ENCODE measurements around the gene POLE. TPM values are rescaled to one million over a fixed set of nuclear protein-coding genes. Genes with fewer than 3 reads are reported as not detected.

POLE gene
- total RNA-seq, 1 donor from 2014 or later, result 10.5 TPM

DNA sequence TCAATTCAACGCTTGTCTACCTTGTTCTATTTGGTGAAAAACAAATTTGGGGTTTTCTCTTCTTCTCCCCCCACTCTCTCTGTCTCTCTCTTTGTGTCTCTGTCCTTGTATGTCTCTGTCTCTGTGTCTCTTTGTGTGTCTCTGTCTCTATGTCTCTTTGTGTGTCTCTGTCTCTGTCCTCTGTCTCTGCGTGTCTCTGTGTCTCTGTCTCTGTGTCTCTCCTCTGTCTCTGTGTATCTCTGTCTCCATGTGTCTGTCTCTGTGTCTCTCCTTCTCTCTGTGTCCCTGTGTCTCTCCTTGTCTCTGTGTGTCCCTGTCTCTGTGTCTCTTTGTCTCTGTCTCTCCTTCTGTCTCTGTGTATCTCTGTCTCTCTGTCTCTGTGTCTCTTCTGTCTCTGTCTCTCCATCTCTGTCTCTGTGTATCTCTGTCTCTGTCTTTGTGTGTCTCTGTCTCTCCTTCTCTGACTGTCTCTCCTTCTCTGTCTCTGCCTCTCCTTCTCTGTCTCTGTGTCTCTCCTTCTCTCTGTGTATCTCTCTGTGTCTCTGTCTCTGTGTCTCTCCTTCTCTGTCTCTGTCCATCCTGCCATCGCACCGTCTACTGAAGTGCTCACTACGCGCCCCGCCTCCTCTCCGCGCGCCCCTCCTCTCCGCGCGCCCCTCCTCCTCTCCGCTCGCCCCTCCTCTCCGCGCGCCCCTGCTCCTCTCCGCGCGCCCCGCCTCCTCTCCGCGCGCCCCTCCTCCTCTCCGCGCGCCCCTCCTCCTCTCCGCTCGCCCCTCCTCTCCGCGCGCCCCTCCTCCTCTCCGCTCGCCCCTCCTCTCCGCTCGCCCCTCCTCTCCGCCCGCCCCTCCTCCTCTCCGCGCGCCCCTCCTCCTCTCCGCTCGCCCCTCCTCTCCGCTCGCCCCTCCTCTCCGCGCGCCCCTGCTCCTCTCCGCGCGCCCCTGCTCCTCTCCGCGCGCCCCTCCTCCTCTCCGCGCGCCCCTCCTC lies 89.5 kb downstream of the POLE start:
- DNase-seq (ENCODE audit: low read depth) (no peak), FAIRE-seq (no peak)
- Histone ChIP-seq H3K27me3 (ENCODE audit: control insufficient read depth, insufficient read depth, low read length) (peaks cover 11% of the 10 kb centered on the region), H3K36me3 (ENCODE audit: control insufficient read depth, insufficient read depth, low read length) (no peaks in the 10 kb centered on the region), H3K4me3 (ENCODE audit: low read depth, low read length) (peak overlapping the region; percentile 5)
- TF ChIP-seq, protein P1, sequence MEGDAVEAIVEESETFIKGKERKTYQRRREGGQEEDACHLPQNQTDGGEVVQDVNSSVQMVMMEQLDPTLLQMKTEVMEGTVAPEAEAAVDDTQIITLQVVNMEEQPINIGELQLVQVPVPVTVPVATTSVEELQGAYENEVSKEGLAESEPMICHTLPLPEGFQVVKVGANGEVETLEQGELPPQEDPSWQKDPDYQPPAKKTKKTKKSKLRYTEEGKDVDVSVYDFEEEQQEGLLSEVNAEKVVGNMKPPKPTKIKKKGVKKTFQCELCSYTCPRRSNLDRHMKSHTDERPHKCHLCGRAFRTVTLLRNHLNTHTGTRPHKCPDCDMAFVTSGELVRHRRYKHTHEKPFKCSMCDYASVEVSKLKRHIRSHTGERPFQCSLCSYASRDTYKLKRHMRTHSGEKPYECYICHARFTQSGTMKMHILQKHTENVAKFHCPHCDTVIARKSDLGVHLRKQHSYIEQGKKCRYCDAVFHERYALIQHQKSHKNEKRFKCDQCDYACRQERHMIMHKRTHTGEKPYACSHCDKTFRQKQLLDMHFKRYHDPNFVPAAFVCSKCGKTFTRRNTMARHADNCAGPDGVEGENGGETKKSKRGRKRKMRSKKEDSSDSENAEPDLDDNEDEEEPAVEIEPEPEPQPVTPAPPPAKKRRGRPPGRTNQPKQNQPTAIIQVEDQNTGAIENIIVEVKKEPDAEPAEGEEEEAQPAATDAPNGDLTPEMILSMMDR (IDR thresholded peaks at IDR 0.05; ENCODE audit: insufficient read depth, low read length, severe bottlenecking), result no peak

DNA sequence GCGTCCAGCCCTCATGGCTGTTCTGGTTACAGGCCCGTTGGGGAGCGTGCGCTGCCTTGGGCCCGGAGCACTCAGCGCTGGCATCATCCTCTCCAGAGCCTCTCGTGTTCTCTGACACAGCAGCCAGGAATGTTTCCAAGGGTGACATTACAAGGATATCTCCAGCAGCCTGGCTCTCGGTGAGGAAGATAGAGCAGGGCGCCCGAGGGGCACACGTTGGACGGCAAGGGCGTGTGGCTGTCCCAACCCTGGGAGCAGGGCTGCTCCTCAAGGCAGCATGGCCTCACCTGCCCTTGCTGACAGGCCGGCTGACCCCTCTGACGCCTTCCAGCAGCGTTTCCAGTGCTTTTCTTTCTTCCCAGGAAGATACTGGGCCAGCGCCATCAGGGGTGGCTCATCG lies 91.1 kb downstream of the POLE start:
- FAIRE-seq (no peak), DNase-seq (ENCODE audit: low read depth) (no peak)
- H3K27me3 ChIP-seq (ENCODE audit: control insufficient read depth, insufficient read depth, low read length), result peaks cover 11% of the 10 kb centered on the region
- no peak overlapping the region for H3K4me3 ChIP-seq (ENCODE audit: low read depth, low read length)
- TF ChIP-seq, protein P1 (IDR thresholded peaks at IDR 0.05; ENCODE audit: insufficient read depth, low read length, severe bottlenecking), result no peak
- H3K36me3 ChIP-seq (ENCODE audit: control insufficient read depth, insufficient read depth, low read length), result no peaks in the 10 kb centered on the region

DNA sequence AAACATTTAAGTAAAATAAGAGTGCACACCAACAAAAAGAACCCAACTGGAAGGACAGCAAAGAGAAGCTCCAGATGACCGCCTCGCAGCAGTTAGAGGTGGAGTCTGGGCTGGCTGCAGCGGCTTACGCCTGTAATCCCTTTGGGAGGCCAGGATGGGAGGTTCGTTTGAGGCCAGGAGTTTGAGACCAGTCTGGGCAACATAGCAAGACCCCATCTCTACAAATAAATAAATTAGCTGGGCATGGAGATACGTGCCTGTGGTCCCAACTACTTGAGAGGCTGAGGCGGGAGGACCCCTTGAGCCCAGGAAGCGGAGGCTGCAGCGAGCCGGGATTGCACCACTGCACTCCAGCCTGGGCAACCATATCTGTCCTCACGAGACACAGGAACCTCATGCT lies 92.0 kb downstream of the POLE start:
- H3K36me3 ChIP-seq (ENCODE audit: control insufficient read depth, insufficient read depth, low read length), result no peaks in the 10 kb centered on the region
- TF ChIP-seq, protein P1 (IDR thresholded peaks at IDR 0.05; ENCODE audit: insufficient read depth, low read length, severe bottlenecking), result no peak
- DNase-seq (ENCODE audit: low read depth), result no peak
- no peak for FAIRE-seq
- peaks cover 10% of the 10 kb centered on the region for H3K27me3 ChIP-seq (ENCODE audit: control insufficient read depth, insufficient read depth, low read length)
- no peak overlapping the region for H3K4me3 ChIP-seq (ENCODE audit: low read depth, low read length)

DNA sequence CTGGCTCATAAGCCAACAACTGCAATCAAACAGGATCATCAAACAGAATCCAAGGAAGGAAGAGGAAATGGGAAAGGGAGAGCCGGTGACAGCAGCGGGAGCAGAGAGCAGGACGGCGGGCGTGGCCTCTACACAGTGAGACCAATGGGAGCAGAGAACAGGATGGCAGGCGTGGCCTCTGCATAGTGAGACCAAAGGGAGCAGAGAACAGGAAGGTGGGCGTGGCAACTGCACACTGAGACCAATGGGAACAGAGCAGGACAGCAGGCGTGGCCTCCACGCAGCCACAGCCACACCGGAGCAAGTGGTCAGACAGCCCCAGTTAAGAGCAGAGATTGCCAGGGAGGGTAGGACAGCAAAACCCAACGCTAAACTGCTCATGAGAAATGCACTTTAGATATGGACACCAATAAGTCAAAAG lies 93.2 kb downstream of the POLE start:
- FAIRE-seq (peak; percentile 66), DNase-seq (ENCODE audit: low read depth) (peak; percentile 86)
- H3K27me3 ChIP-seq (ENCODE audit: control insufficient read depth, insufficient read depth, low read length), result peaks cover 3% of the 10 kb centered on the region
- H3K36me3 ChIP-seq (ENCODE audit: control insufficient read depth, insufficient read depth, low read length), result no peaks in the 10 kb centered on the region
- TF ChIP-seq, protein P1 (IDR thresholded peaks at IDR 0.05; ENCODE audit: insufficient read depth, low read length, severe bottlenecking), result no peak
- H3K4me3 ChIP-seq (ENCODE audit: low read depth, low read length), result no peak overlapping the region

DNA sequence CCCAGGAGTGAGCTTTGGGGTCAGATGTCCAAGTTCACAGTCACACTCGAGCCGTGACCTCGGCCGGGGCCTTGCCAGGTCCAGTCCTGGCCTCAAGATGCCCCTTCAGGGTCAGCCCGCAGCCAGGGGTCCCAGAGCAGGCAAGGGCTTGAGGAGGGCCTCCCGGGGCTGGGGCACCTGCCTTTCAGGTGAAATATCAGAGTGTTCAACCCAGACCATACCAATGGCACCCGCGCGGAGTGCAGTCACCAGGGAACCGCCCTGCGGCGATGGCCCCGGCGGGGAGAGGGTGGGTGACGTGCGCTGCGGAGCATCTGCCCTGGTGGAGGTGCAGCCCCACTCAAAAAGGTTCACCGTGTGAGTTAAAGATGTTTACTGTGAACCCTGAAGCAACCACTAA lies 93.6 kb downstream of the POLE start:
- Histone ChIP-seq H3K4me3 (ENCODE audit: low read depth, low read length) (no peak overlapping the region), H3K36me3 (ENCODE audit: control insufficient read depth, insufficient read depth, low read length) (no peaks in the 10 kb centered on the region), H3K27me3 (ENCODE audit: control insufficient read depth, insufficient read depth, low read length) (no peaks in the 10 kb centered on the region)
- DNase-seq (ENCODE audit: low read depth), result no peak
- no peak for FAIRE-seq
- TF ChIP-seq, protein P1 (IDR thresholded peaks at IDR 0.05; ENCODE audit: insufficient read depth, low read length, severe bottlenecking), result no peak

All from bronchial epithelial cell (primary cell).